ENCODE measurements around the gene TUT1.
"Not testable (repeated sequence)": the region's sequence is repeated elsewhere in the genome, so short reads cannot be mapped to it uniquely, and the experiment has no call there.

- TF ChIP-seq CTCF (conservative IDR thresholded peaks at IDR 0.05); ZFX (IDR thresholded peaks at IDR 0.05): not testable (repeated sequence)
Observed at GRCh38 chr11:62581735-62582134, 9.6 kb downstream of the TUT1 start.
